HG03103 (cell line): Measurements from ENCODE around the gene NTNG2.

ENCODE experiments used
- ATAC-seq: cut with Tn5 transposase; IDR thresholded peaks from one replicate; pipeline ENCODE4 v1.9.1; 2021; ENCODE audit warnings: low read depth; ENCODE audit not compliant: unreplicated experiment

Gene NTNG2

DNA sequence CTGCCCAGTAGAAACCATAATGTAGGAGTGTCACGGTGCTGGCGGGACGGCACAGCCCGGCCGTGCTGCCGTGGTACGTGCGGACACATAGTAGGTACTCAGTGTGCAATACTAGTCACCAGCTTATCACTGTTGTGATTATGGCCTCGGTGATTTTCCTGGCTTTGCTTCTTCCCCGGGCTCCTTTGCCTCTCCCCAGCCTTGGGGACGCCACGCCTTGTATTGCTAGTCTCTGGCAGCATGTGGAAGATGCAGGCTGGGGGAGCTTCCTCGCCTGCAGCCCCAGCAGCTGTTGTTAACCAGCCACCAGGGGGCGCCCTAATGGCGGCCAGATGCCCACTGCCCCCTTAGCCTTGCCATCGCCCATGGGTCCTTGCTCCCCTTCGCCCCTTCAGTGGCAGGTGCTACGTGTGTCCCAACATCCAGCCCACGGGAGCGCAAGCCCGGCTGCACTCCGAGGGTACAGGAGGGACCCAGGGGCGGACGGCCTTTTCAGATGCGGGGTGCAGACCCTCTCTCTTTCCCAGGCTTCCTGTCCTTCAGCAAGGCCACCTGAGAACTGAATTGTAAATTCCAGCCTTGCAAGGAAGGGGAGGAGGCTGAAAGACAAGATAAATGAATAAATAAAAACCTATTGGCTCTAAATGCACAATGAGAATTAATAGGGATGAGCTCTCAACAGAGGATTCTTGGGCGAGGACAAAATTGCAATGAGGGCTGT is 8.0 kb downstream of the NTNG2 start:
- ATAC-seq = no peak

GRCh38 chr9:132171702-132172101 is 9.8 kb downstream of the NTNG2 start:
- no peak for ATAC-seq

- ATAC-seq = no peak
Observed at GRCh38 chr9:132172185-132172584, 10.3 kb downstream of the NTNG2 start.

DNA sequence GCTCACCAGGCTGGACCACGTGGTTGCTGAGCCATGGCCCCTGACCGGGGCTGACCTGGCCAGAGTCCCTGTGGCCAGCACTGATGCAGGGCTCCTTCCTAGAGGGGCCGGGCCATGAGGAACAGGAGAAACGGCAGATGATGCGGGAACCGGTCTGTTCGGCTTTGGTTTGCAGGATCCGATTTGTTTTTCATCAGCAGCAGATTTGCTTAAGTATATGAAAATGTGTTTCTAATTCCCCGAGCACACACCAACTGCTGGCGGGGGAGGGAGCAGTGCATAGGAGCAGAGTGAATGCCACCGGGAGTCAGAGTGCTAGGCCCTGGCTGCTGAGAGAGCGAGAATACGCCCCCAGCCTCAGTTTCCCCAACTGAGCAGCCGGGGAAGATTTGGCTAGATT is 13.6 kb downstream of the NTNG2 start:
- no peak for ATAC-seq

DNA sequence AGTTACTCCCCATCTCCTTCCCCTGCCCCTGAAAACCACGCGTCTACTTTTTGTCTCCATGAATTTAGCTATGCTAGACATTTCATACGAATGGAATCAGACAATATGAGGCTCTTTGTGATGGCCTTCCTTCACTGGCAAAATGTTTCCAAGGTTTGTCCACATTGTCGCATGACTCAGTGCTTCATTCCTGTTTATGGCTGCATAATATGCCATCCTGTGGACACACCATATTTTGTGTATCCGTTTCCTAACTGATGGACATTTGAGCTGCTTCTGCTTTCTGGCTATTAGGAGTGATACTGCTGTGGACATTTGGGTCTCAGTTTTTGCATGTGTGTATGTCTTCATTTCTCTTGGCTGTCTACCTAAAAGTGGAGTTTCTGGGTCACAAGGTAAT is 14.5 kb downstream of the NTNG2 start:
- no peak for ATAC-seq

DNA sequence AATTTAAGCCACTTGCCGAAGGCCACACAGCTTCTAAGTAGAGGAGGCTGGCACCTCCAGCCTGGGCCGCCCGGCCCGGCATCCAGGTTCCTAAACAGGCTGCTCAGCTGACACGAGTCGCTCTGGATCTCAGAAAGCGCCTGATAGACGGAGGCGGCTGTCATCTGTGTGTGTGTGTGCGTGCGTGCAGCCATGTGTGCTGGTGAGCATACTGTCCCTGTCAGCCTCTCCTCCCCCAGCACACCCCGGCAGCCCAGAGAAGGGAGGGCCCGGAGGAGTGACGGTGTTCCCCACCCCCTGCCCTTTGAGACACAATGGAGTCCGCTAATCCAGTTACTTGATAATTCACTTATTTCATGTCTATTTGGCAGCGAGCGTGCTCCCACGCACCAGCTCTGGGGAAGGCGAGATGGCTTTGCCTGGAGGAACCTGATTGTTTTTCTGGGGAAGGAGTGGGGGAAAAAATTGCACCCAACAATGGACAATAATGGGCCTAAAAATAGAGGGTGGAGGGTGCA is 20.0 kb downstream of the NTNG2 start:
- ATAC-seq = no peak

DNA sequence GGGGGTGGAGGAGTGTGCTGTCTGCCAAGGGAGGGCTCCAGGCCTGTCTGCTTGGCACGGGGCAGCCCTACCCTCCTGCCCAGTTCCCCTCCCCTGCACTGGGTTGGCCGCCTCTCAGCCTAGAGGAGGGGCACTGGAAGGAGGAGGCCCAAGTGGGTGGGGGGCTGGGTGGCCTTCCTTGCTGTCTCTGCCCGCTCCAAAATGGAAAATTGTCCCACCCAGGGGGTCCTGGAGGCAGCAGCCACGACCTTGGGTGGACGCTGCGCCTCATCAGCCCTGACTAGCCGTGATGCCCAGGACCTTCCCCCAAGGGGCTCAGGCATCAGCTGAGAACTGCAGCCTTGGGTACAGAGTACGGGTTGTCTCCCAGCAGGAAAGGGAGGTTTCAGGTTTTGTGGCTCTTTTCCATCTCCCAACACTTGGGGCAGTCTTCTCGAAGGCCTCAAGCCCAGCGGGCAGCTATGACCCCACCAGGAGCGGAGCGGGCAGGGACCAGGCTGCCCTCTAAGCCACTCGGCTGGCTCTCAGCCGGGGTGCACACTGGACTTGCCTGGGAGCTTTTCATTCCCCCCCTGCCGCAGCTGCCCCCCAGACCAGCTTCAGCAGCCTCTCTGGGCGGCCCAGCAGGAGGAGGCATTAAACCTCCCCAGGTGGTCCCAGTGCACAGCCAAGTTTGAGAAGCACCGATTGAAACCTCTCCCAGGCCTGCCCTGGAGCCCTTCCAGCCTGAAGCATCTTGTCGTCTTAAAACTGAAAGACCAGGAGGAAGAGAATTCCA is 20.6 kb downstream of the NTNG2 start:
- no peak for ATAC-seq

- no peak for ATAC-seq
Observed at GRCh38 chr9:132183134-132183533, 21.3 kb downstream of the NTNG2 start.

DNA sequence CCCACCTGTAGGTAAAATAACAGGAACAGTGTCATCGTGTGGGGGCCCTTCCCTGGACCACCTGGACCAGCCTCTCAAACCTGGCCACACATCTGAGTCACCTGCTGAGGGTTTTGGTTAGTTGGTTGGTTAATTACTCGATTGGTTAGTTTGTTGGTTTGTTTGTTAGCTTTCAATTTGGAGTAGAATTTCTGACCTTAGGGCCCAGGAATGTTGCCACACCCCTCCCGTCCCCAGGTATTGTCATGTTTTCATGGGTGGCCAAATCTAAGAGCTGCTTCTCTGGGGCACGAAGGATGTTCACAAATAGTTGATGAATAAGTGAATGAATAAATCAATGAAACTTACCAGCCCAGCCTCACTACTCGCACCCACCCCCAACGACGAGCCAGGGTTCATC is 21.9 kb downstream of the NTNG2 start:
- ATAC-seq = no peak

GRCh38 chr9:132184124-132184523 is 22.3 kb downstream of the NTNG2 start:
- ATAC-seq = no peak

GRCh38 chr9:132185073-132186009 is 23.5 kb downstream of the NTNG2 start:
- ATAC-seq = no peak

GRCh38 chr9:132187121-132187620 is 25.3 kb downstream of the NTNG2 start:
- no peak for ATAC-seq

GRCh38 chr9:132190966-132191365 is 29.1 kb downstream of the NTNG2 start:
- ATAC-seq = no peak

GRCh38 chr9:132192728-132193127 is 30.9 kb downstream of the NTNG2 start:
- no peak for ATAC-seq

DNA sequence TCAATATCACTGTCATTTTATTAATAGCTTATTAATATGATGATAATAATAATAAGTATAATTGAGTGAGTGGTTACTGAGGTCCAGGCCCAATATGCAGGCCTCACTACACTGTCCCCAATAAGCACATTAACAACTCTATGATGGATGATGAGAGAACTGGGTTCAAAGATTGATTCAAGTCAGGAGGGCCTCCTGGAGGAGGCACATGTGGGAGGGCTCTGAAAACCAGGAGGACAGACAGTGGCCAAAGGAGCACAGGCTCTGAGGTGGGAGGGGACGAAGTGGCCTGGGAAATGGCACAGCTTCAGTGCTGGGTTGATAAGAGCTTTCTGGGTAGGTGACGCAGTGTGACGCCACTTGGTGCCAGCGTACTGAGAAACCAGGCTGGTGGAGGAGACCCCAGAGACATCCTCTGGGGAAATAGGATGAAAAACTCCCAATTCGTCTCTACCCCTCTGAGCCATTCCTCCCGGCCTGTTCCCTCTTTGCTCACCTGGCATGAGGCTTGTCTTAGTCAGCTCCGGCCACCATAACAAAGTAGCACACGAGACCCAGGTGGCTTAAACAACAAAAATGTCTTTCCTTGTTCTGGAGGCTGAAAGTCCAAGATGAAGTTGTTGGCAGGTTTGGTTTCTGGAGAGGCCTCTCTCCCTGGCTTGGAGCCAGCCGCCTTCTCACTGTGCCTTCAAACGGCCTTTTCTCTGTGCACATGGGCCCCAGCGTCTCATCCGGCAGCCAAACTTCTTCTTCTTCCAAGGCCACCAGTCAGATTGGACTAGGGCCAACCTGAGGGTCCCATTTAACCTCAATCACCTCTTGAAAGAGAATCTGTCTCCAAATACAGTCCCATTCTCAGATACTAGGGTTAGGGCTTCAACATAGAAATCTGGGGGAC is 31.6 kb downstream of the NTNG2 start:
- ATAC-seq = no peak

DNA sequence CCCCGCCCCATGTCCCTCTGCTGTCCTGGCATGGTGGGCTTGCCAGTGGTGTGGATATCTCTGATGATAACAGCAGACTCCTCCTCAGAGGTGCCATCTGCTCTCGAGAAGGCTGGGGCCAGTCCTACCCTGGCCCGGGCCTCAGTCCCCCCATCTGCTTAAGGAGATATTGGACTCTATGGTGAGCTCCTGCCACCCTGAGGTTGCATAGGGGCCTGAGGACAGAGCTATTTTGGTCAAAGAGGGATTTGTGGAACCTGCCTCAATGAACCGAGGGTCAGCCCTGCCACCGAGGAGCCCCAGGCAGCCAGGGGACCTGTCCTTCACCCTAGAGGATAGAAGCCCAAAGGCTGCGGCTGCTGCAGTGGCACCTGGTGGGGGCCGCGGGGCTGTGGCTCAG is 32.6 kb downstream of the NTNG2 start:
- ATAC-seq = no peak

- no peak for ATAC-seq
Observed at GRCh38 chr9:132197315-132197714, 35.5 kb downstream of the NTNG2 start.

DNA sequence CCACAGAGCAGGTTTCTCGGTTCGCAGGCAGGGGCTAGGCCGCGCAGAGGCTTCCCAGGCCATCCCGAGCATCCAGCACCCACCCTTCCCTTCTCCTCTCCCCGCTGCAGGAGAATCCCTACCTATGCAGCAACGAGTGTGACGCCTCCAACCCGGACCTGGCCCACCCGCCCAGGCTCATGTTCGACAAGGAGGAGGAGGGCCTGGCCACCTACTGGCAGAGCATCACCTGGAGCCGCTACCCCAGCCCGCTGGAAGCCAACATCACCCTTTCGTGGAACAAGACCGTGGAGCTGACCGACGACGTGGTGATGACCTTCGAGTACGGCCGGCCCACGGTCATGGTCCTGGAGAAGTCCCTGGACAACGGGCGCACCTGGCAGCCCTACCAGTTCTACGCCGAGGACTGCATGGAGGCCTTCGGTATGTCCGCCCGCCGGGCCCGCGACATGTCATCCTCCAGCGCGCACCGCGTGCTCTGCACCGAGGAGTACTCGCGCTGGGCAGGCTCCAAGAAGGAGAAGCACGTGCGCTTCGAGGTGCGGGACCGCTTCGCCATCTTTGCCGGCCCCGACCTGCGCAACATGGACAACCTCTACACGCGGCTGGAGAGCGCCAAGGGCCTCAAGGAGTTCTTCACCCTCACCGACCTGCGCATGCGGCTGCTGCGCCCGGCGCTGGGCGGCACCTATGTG is 36.1 kb downstream of the NTNG2 start:
- ATAC-seq = no peak

GRCh38 chr9:132199056-132199455 is 37.2 kb downstream of the NTNG2 start:
- no peak for ATAC-seq
